AG09319 (cell line): ENCODE data around the gene SLC22A31.
"Not testable (repeated sequence)": the region's sequence is repeated elsewhere in the genome, so short reads cannot be mapped to it uniquely, and the experiment has no call there.

Source experiments
- DNase-seq: peaks from one replicate; pipeline ENCODE4 v3.0.0-alpha.2; 2010; ENCODE audit warnings: low read depth; ENCODE audit errors: extremely low read depth
- TF ChIP-seq, protein P1 (sequence below): IDR thresholded peaks from 2 replicates; pipeline ENCODE4 v1.5.1; 2011; ENCODE audit warnings: low read depth, mild to moderate bottlenecking, inconsistent platforms, low read length, moderate library complexity

Gene SLC22A31

DNA sequence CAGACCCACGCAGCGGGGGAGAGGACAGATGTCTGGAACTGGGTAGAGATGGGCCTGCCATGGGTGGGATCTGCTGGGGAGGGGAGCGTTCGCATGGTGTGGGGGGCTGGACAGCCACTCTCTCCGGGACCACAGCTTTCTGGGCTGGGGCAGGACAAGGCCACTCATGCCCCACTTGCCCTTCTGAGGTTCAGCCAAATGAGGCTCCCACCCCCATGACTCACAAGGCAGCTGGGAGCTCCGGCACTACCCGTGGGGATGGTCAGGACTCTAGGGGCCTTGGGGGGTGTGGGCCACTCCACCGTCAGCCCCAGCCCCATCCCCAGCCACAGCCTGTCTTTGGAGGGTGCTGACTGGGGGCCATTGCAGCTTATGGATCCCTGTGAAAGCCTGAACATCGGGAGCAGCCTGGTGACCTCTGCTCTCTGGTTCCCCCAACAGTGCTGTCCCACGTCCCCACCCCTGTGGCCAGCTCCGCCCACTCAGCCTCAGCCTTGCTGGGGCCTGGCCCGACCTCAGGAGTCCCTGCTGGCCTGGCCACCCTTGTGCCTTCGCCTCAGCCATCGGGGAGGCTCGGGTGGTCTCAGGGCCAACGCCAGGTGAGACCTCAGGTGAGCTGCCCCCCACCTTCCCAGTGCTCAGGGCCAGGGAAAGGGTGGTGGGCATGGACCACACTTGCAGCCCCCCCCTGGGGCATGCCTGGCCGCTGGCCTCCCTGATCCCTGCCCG is 33.5 kb downstream of the SLC22A31 start:
- no peak for DNase-seq
- TF ChIP-seq, protein P1, sequence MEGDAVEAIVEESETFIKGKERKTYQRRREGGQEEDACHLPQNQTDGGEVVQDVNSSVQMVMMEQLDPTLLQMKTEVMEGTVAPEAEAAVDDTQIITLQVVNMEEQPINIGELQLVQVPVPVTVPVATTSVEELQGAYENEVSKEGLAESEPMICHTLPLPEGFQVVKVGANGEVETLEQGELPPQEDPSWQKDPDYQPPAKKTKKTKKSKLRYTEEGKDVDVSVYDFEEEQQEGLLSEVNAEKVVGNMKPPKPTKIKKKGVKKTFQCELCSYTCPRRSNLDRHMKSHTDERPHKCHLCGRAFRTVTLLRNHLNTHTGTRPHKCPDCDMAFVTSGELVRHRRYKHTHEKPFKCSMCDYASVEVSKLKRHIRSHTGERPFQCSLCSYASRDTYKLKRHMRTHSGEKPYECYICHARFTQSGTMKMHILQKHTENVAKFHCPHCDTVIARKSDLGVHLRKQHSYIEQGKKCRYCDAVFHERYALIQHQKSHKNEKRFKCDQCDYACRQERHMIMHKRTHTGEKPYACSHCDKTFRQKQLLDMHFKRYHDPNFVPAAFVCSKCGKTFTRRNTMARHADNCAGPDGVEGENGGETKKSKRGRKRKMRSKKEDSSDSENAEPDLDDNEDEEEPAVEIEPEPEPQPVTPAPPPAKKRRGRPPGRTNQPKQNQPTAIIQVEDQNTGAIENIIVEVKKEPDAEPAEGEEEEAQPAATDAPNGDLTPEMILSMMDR, result no peak

DNA sequence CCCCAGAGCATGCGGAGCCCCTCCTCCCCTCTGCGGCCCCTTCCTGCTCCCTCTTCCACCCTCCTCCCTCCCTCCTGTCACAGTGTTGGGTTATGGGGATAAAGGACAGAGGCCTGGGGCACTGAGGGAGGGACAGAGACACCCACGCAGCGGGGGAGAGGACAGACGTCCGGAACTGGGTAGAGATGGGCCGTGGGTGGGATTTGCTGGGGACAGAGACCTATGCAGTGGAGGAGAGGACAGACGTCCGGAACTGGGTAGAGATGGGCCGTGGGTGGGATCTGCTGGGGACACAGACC is 34.7 kb downstream of the SLC22A31 start:
- DNase-seq, result not testable (repeated sequence)

DNA sequence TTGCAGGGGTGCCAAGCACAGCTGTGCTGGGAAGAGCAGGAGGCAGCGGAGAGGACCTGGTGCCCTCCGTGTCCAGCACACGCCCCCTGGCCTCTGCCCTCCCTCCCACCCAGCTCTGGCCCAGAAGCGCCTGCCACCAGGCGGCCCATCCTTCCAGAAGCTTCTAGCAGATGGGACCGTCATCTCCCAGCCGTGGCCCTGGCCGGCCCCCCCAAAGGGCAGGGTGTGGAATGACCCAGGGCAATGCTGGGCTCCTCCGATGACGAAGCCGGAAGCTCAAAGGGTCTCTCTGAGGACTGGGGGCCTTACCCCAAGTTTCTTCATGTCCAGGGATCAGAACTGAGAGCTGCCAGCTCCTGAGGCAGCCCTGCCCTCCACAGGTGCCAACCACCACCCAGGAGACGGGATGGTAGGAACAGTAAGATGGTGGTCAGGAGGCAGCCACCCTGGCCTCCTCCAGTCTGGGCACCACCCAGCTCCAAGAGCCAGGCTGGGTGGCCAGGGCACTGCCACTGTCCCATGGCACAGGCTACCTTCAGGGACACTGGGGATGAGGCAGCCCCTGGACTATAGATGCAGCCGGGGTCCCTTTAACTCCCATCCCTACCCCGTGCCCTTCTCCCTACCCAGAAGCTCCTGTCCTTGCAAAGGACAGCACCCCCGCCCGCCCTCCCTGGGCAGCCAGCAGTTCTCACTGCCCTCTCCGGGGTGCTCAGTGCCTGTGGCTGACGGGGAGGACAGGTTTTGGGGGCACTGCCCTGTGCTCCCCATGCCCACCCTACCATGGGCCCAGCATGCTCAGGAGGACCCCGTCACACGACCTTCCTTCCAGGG is 35.3 kb downstream of the SLC22A31 start:
- TF ChIP-seq, protein P1, result no peak
- DNase-seq, result no peak

DNA sequence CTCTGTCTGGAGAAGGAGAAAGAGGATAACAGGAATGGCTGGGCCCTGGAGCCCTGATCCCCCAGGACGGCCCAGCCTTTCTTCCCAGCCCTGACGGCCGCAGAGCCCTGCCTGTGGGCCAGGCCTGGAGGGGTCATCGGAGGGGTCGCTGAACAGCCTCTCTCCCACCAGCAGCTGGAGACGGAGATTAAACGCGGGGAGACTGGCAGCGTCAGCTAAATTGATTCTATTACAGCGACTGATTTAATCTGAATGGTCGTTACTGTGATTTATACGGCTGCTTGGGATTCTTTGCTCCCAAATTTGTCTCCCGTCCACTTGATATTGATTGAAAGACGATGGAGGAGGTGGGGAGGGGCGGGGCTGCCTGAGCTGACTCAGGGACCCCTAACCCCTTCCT is 35.9 kb downstream of the SLC22A31 start:
- no peak for DNase-seq

DNA sequence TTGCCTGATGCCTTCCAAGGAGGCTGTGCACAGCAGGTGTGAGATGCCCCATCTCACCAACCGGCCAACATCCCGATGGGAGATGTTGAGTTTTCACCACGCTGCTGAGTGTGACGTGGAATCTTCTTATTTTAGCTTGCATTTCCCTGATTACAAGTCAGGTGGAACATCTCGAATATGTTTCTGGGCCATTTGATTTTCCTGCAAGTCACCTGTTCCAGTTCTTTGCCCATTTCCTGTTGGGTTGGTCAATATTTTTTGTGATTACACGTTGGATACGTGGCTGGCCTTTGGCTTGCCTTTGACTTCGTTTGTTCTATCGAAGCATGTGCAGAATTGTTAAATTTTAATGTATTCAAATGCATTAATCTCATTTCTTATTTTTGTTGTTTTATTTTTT is 37.0 kb downstream of the SLC22A31 start:
- no peak for DNase-seq
- TF ChIP-seq, protein P1, result no peak

More for the DNA sequence above, 35.9 kb downstream of the SLC22A31 start:
- TF ChIP-seq, protein P1, result no peak

DNA sequence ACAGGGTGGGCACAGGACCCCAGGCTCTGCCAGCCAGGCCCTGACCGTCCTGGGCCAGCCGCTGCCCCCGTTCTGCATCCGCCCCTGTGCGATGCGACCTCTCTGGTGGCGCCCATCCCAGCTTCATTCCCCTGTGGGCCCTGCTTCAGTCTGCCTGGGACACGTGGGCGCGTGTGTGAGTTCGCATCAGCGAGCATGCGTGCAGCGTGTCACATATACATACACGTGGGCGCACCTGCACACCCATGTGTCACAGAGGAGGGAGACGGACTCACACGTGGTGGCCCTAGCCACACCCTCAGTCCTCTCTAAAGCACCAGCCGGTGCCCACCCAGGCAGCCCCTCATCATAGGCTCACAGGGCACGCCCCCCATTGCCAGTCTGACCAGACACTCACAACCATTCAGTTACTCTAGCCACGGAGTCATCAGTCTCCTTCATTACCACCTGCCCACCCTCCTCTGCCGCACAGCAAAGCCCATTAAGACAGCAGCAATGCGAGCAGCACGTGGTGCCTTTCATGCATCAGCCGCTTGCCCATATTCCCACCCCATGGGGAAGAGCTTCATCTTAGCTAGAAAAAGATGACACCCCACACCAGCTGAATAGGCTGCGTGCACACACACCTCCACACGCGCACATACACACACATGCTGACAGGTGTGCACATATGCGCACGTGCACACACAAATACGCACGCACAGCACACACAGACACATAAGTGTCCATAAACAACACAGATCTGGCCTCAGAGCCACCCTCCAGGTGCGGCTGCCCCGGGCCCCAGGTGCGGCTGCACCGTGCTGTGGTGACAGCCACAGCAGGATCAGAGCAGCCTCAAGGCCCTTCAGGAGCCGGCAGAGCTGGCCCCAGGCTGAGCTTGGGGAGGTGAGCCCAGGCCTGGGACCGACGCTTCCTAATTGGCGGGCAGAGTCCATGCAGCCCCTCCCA is 38.3 kb downstream of the SLC22A31 start:
- DNase-seq, result no peak
- TF ChIP-seq, protein P1, result no peak

DNA sequence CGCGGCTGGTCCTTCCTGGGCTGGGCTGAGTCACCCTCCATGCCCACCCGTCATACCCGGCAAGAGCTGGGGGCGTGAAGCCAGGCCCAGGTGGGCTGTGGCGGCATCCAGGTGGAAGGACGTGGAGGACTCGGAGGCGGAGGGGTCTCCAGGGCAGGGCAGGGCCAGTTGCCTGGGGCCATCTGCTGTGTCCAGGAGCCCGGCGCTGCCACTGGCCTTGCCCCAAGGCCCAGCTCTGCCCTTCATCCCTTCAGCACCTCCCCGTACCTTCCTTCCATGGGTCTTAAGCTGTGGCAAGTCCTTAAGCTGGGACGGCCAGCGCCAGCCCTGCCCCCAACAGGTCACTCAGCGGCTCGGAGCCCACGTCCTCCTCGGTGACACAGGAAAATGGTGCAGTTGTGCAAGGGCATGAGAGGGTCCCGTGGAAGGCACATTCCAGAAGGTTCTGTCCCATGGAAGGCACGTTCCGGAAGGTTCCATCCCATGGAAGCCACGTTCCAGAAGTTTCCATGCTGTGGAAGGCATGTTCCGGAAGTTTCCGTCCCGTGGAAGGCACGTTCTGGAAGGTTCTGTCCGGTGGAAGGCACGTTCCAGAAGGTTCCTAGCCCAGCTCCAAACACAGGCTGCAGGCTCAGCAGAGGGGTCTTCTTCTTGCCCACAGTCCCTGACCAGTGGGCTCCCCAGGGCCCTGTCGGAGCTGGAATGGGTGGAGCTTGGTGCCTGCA is 39.2 kb downstream of the SLC22A31 start:
- no peak for DNase-seq
- TF ChIP-seq, protein P1, result no peak
